22Rv1 (cell line): Measurements from ENCODE around the gene PRPF8.

Source experiments
- CTCF ChIP-seq: fragments of 450-650 bp; IDR thresholded peaks from 2 replicates; pipeline ENCODE4 v1.5.1; 2017; ENCODE audit warnings: mild to moderate bottlenecking
- ZFX ChIP-seq: fragments of 450-650 bp; IDR thresholded peaks from 2 replicates; pipeline ENCODE4 v1.6.1; 2017; ENCODE audit warnings: antibody characterized with exemption, borderline replicate concordance

DNA sequence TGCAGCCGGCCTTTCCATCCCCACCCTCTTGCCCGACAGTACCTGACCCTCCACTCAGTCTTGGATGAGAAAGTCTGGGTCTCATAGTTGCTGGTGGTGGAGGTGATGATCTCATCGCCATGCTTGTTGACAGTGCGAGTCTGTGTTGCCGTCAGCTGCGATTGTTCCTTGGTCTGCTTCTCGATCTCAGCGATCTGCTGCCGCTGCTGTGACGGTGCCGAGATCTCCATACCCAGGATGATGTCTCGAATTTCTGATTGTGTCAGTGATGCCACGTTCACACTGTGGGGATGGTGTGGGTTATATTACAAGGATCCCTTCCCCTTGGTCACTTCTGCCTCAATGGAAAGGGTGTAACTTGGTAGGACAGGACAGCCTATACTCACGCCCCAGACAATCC is 30.9 kb downstream of the PRPF8 start:
- TF ChIP-seq CTCF (no peak), ZFX (no peak)
